ENCODE results near the gene RIN3. TPM values are rescaled to one million over a fixed set of nuclear protein-coding genes. Genes with fewer than 3 reads are reported as not detected.

The RIN3 gene
- total RNA-seq, 1 experiment from 2014 or later = 4.8 TPM

DNA sequence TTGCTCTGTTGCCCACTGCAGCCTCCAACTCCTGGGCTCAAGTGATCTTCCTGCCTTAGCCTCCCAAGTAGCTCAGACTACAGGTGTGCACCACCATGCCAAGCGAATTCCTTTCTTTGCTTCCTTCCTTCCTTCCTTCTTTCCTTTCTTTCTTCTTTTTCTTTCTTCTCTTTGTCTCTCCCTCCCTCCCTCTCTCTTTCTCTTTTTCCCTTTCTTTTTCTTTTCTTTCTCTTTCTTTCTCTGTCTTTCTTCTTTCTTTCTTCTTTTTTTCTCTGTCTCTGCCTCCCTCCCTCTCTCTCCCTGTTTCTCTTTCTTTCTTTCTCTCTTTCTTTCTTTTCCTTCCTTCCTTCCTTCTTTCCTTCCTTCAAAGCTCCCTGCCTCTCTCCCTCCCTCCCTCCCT, 182.0 kb downstream of the RIN3 start:
- Histone ChIP-seq H4K20me1 (ENCODE audit: low read length) (no peaks in the 10 kb centered on the region), H3K27ac (ENCODE audit: low read length) (no peak overlapping the region), H3K4me1 (ENCODE audit: insufficient read depth, low read length) (peaks cover 28% of the 10 kb centered on the region), H3K9me3 (ENCODE audit: low read length) (no peaks in the 10 kb centered on the region), H3K36me3 (ENCODE audit: low read depth, low read length) (no peaks in the 10 kb centered on the region), H3F3A (ENCODE audit: low read length, unreplicated experiment) (no peaks in the 10 kb centered on the region), H3K79me2 (ENCODE audit: low read length) (no peaks in the 10 kb centered on the region), H3K9me2 (replicated peaks; ENCODE audit: low read length) (no peaks in the 10 kb centered on the region), H2AFZ (ENCODE audit: low read length) (no peak overlapping the region), H3K9ac (ENCODE audit: low read length) (no peak overlapping the region), H3K27me3 (ENCODE audit: low read length) (no peaks in the 10 kb centered on the region), H3K4me2 (ENCODE audit: low read length) (no peak overlapping the region), H3K4me3 (ENCODE audit: low read length) (no peak overlapping the region)
- POLR2A ChIA-PET (ENCODE audit: unreplicated experiment) = no interaction called here
- BruUV-seq (replicated peaks) = no TSS peak
- DNase-seq (no peak), ATAC-seq (no peak)
- intact Hi-C loops (cut with micrococcal nuclease) = no loop called here
- CTCF ChIA-PET = no interaction called here
- TF ChIP-seq EZH2phosphoT487 (IDR thresholded peaks at IDR 0.05; ENCODE audit: borderline replicate concordance, low read length) (no peak), CTCF (conservative IDR thresholded peaks at IDR 0.05; ENCODE audit: low read depth, low read length) (no peak), EZH2 (IDR thresholded peaks at IDR 0.05; ENCODE audit: low read length, unreplicated experiment) (no peak)

DNA sequence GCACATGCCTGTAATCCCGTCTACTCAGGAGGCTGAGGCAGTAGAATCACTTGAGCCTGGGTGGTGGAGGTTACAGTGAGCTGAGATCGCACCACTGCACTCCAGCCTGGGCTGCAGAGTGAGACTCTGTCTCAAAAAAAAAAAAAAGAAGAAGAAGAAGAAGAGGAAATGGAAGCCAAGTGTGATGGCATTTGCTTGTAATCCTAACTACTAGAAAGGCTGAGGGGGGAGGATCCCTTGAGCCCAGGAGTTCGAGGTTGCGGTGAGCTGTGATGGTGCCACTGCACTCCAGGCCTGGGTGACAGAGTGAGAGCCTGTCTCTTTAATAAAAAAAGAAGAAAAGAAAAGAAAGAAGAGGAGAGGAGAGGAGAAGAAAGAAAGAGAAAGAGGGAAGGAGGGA, 182.8 kb downstream of the RIN3 start:
- H3F3A ChIP-seq (ENCODE audit: low read length, unreplicated experiment) = no peaks in the 10 kb centered on the region
- H3K36me3 ChIP-seq (ENCODE audit: low read depth, low read length) = no peaks in the 10 kb centered on the region
- no peaks in the 10 kb centered on the region for H3K27me3 ChIP-seq (ENCODE audit: low read length)
- no peak for ATAC-seq
- no TSS peak for BruUV-seq (replicated peaks)
- no peaks in the 10 kb centered on the region for H4K20me1 ChIP-seq (ENCODE audit: low read length)
- no peaks in the 10 kb centered on the region for H3K9me2 ChIP-seq (replicated peaks; ENCODE audit: low read length)
- no peak overlapping the region for H3K4me2 ChIP-seq (ENCODE audit: low read length)
- no peak overlapping the region for H3K27ac ChIP-seq (ENCODE audit: low read length)
- H3K9me3 ChIP-seq (ENCODE audit: low read length) = no peaks in the 10 kb centered on the region
- intact Hi-C loops (cut with micrococcal nuclease) = no loop called here
- TF ChIP-seq EZH2phosphoT487 (IDR thresholded peaks at IDR 0.05; ENCODE audit: borderline replicate concordance, low read length) (no peak), EZH2 (IDR thresholded peaks at IDR 0.05; ENCODE audit: low read length, unreplicated experiment) (no peak), CTCF (conservative IDR thresholded peaks at IDR 0.05; ENCODE audit: low read depth, low read length) (no peak)
- no peak overlapping the region for H3K9ac ChIP-seq (ENCODE audit: low read length)
- POLR2A ChIA-PET (ENCODE audit: unreplicated experiment) = no interaction called here
- CTCF ChIA-PET = no interaction called here
- DNase-seq = no peak
- H3K4me1 ChIP-seq (ENCODE audit: insufficient read depth, low read length) = peaks cover 28% of the 10 kb centered on the region
- H3K79me2 ChIP-seq (ENCODE audit: low read length) = no peaks in the 10 kb centered on the region
- H3K4me3 ChIP-seq (ENCODE audit: low read length) = no peak overlapping the region
- H2AFZ ChIP-seq (ENCODE audit: low read length) = no peak overlapping the region

GRCh38 chr14:92698393-92698792, 184.8 kb downstream of the RIN3 start:
- CTCF ChIA-PET = no interaction called here
- Histone ChIP-seq H3K9me2 (replicated peaks; ENCODE audit: low read length) (no peaks in the 10 kb centered on the region), H4K20me1 (ENCODE audit: low read length) (no peaks in the 10 kb centered on the region), H3K4me2 (ENCODE audit: low read length) (no peak overlapping the region), H3K9me3 (ENCODE audit: low read length) (no peaks in the 10 kb centered on the region), H3K79me2 (ENCODE audit: low read length) (no peaks in the 10 kb centered on the region), H3F3A (ENCODE audit: low read length, unreplicated experiment) (no peaks in the 10 kb centered on the region), H3K9ac (ENCODE audit: low read length) (no peak overlapping the region), H2AFZ (ENCODE audit: low read length) (no peak overlapping the region), H3K4me1 (ENCODE audit: insufficient read depth, low read length) (peaks cover 13% of the 10 kb centered on the region), H3K4me3 (ENCODE audit: low read length) (no peak overlapping the region), H3K36me3 (ENCODE audit: low read depth, low read length) (no peaks in the 10 kb centered on the region), H3K27me3 (ENCODE audit: low read length) (no peaks in the 10 kb centered on the region), H3K27ac (ENCODE audit: low read length) (no peak overlapping the region)
- intact Hi-C loops (cut with micrococcal nuclease) = no loop called here
- no TSS peak for BruUV-seq (replicated peaks)
- no peak for DNase-seq
- TF ChIP-seq CTCF (conservative IDR thresholded peaks at IDR 0.05; ENCODE audit: low read depth, low read length) (no peak), EZH2 (IDR thresholded peaks at IDR 0.05; ENCODE audit: low read length, unreplicated experiment) (no peak)
- POLR2A ChIA-PET (ENCODE audit: unreplicated experiment) = no interaction called here
- ATAC-seq = no peak

Data from PC-3 (cell line).